Mammary microvascular endothelial cell (primary cell): ENCODE measurements around the gene POLE4. TPM values are rescaled to one million over a fixed set of nuclear protein-coding genes. Genes with fewer than 3 reads are reported as not detected.

ENCODE experiments used
- total RNA-seq: library from RNA; depleted of rRNA; stranded (reverse); fragments of >200 nt; gene quantifications from 2 replicates; pipeline ENCODE4 v1.2.3, GENCODE V29; 2015

POLE4 gene
- 16.7 and 18.2 TPM in 2 replicates for total RNA-seq

GRCh38 chr2:74958274-74959105 is at the start of gene POLE4:
Gene POLE4 (plus strand): TSS chr2:74958643. CDS start chr2:74958680, 37 bp downstream.

Other genes with a start within 250 kb of the POLE4 start
- 4.0 and 4.8 TPM in 2 replicates for gene HK2, start 124.5 kb upstream of the POLE4 start, total RNA-seq
- not detected in 2 replicates for gene TACR1, start 240.9 kb downstream of the POLE4 start, total RNA-seq